ENCODE data around the gene RAPGEF5.

DNA sequence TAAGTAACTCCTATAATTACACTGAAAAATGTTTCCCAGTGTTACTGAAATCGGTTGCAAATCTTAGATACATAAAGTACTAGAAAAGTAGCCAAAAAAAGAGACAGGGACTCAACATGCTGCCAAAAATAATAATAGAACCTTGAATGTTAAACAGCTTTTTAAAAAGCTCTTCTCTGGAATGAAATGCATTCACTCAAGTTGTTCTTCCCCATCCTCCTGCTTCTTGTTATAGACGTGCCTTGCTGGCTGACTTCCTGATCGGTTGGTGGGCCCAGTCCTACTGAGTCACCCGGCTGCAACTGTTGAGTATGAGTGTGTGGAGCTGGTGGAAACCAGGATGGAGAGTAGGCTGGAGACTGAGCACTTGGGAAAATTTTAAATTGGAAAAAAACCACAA, 30.6 kb upstream of the RAPGEF5 start:
- TF ChIP-seq, protein P1, sequence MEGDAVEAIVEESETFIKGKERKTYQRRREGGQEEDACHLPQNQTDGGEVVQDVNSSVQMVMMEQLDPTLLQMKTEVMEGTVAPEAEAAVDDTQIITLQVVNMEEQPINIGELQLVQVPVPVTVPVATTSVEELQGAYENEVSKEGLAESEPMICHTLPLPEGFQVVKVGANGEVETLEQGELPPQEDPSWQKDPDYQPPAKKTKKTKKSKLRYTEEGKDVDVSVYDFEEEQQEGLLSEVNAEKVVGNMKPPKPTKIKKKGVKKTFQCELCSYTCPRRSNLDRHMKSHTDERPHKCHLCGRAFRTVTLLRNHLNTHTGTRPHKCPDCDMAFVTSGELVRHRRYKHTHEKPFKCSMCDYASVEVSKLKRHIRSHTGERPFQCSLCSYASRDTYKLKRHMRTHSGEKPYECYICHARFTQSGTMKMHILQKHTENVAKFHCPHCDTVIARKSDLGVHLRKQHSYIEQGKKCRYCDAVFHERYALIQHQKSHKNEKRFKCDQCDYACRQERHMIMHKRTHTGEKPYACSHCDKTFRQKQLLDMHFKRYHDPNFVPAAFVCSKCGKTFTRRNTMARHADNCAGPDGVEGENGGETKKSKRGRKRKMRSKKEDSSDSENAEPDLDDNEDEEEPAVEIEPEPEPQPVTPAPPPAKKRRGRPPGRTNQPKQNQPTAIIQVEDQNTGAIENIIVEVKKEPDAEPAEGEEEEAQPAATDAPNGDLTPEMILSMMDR (IDR thresholded peaks at IDR 0.05 in 8 of 11, conservative IDR thresholded peaks at IDR 0.05 in 3 of 11) = no peak
- TF ChIP-seq POLR2A (IDR thresholded peaks at IDR 0.05) = no peak
